K562 (cell line): ENCODE data around the gene HDAC5. TPM values are rescaled to one million over a fixed set of nuclear protein-coding genes. Genes with fewer than 3 reads are reported as not detected.

ENCODE experiments used
- CREB1 ChIP-seq, 2 experiments: sonication (generic) in 1 of 2; formaldehyde crosslinking in 1 of 2; IDR thresholded peaks; 2 replicates each; pipeline versions ENCODE4 v1.6.1 to v1.8.0; 2012 to 2022; ENCODE audit warnings: inconsistent platforms in 1 of 2, mild to moderate bottlenecking in 1 of 2, missing genetic modification reagents in 1 of 2, moderate library complexity in 1 of 2
- ELF1 ChIP-seq: fragments of 200-800 bp; sonication (Bioruptor generic); IDR thresholded peaks from 2 replicates; pipeline ENCODE4 v1.6.1; 2016; ENCODE audit warnings: missing genetic modification characterization, missing compliant biosample characterization
- FOXJ3 ChIP-seq: sonication (generic); formaldehyde crosslinking; IDR thresholded peaks from 2 replicates; pipeline ENCODE4 v1.4.0; 2020; ENCODE audit warnings: mild to moderate bottlenecking, missing genetic modification reagents
- KDM5B ChIP-seq: fragments of 200-600 bp; sonication (generic); IDR thresholded peaks from 2 replicates; pipeline ENCODE4 v1.6.1; 2012; ENCODE audit warnings: low read depth, mild to moderate bottlenecking, moderate library complexity, low read length, control low read depth, inconsistent platforms; ENCODE audit not compliant: insufficient replicate concordance
- MTA2 ChIP-seq: fragments of 450-650 bp; IDR thresholded peaks from 2 replicates; pipeline ENCODE4 v1.6.1; 2016; ENCODE audit warnings: low read depth
- PHF8 ChIP-seq: fragments of 200-600 bp; sonication (generic); IDR thresholded peaks from 2 replicates; pipeline ENCODE4 v1.6.1; 2012; ENCODE audit warnings: mixed run types, mild to moderate bottlenecking, inconsistent platforms, low read length, moderate library complexity, borderline replicate concordance
- POLR3A ChIP-seq: IDR thresholded peaks from 2 replicates; pipeline ENCODE4 v1.6.1; 2011; ENCODE audit warnings: borderline replicate concordance, mild to moderate bottlenecking, moderate library complexity; ENCODE audit not compliant: insufficient read length, insufficient read depth; ENCODE audit errors: extremely low read depth
- SETDB1 ChIP-seq: IDR thresholded peaks from one replicate; pipeline ENCODE4 v1.6.1; 2012; ENCODE audit warnings: low read length, control low read depth, inconsistent platforms
- TEAD4 ChIP-seq, 2 experiments: sonication (generic) in 1 of 2; formaldehyde crosslinking in 1 of 2; IDR thresholded peaks; 2 replicates each; pipeline versions ENCODE4 v1.6.1 to v1.8.0; 2012 to 2022; ENCODE audit warnings: borderline replicate concordance in 1 of 2, inconsistent platforms in 1 of 2, low read length in 1 of 2, mild to moderate bottlenecking in 1 of 2, missing genetic modification reagents in 1 of 2
- TSC22D4 ChIP-seq: fragments of 450-650 bp; IDR thresholded peaks from 2 replicates; pipeline ENCODE4 v1.6.1; 2016; ENCODE audit warnings: missing genetic modification characterization, missing biosample characterization, control low read depth
- ZNF589 ChIP-seq: fragments of 200-800 bp; sonication (Bioruptor generic); IDR thresholded peaks from 2 replicates; pipeline ENCODE4 v1.6.1; 2016; ENCODE audit warnings: low read depth, missing genetic modification characterization, missing compliant biosample characterization
- polyA plus RNA-seq, 8 experiments: library from polyadenylated mRNA; depleted of rRNA in 4 of 8; stranded (reverse) in 5 of 8; unstranded in 3 of 8; fragments of >200 nt; fragmentation: Nextera tagmentation in 2 of 8; fragmentation: Illumina TruSeq in 1 of 8; extraction: Ambion mirVana in 2 of 8; extraction: Trizol in 1 of 8; gene quantifications; 2 replicates each; pipeline versions ENCODE4 v1.2.1 to v1.2.3, GENCODE V29; 2011 to 2014; ENCODE audit warnings: inconsistent platforms in 1 of 8, missing spikeins in 1 of 8
- total RNA-seq, 7 experiments: library from RNA; depleted of rRNA in 6 of 7; stranded (reverse); fragments of >200 nt in 6 of 7; fragmentation: Illumina TruSeq in 2 of 7; extraction: Trizol in 2 of 7; gene quantifications; 2 replicates each; pipeline versions ENCODE4 v1.2.1 to v1.2.3, GENCODE V29; 2011 to 2021; ENCODE audit warnings: low replicate concordance in 1 of 7
- TF ChIP-seq, protein P1 (sequence below): fragments of 450-650 bp; IDR thresholded peaks from 2 replicates; pipeline ENCODE4 v1.6.1; 2017; ENCODE audit warnings: mild to moderate bottlenecking, moderate library complexity
- TF ChIP-seq, protein P2 (sequence below): sonication (generic); formaldehyde crosslinking; IDR thresholded peaks from 2 replicates; pipeline ENCODE4 v1.8.0; 2022; ENCODE audit warnings: mild to moderate bottlenecking, missing genetic modification reagents
- TF ChIP-seq, protein P3 (sequence below): fragments of 450-650 bp; IDR thresholded peaks from 2 replicates; pipeline ENCODE4 v1.6.1; 2017; ENCODE audit warnings: antibody characterized with exemption, mild to moderate bottlenecking

Gene HDAC5
- total and polyA plus RNA-seq, 9 of the 15 experiments (the other 6 are each of a cell fraction or from before 2014, with no cell fraction given) = 0.45 to 26.2 (median 16.4) TPM

DNA sequence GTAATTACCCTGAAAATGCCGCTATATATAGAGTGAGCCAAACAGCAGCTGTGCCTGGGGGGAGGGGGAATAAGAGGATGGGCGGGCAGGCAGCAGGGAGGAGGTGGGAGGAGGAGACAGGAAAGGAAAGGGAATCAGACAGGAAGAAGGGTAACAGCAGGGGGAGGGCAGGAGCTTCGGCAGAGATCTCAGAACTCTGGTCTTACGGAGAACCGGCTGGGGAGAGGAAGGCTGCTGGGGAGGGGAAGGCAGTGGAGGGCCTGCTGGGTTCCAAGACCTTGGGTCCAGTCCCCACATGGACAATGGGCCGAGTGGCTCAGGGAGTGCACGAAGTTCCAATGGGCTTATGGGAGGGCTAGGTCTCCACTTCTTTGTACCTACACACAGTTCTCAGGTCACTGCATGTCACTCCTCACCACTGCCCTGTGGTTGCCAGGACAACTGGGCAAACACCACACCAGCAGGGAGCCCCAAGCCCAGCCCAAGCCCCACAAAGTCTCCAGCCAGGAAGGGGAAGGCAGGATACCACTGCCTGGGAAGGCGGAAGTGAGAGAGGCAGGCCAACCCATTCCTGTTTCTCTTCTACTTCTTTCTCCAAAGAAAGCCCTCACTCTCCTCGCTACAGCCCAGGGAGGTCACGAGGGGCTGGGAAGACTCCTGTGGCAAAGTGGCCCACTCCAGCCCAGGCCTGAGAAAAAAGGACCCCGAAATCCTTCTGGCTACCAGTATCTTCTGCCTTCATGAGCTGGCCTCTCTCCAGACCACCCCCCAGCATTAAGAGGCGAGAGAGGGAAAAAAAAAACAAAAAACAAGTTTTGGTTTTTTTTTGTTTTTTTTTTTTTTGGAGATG is 27.6 kb downstream of the HDAC5 start (continued):
- TF ChIP-seq, protein P1, sequence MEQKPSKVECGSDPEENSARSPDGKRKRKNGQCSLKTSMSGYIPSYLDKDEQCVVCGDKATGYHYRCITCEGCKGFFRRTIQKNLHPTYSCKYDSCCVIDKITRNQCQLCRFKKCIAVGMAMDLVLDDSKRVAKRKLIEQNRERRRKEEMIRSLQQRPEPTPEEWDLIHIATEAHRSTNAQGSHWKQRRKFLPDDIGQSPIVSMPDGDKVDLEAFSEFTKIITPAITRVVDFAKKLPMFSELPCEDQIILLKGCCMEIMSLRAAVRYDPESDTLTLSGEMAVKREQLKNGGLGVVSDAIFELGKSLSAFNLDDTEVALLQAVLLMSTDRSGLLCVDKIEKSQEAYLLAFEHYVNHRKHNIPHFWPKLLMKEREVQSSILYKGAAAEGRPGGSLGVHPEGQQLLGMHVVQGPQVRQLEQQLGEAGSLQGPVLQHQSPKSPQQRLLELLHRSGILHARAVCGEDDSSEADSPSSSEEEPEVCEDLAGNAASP = no peak
- peak; percentile 86 for TF ChIP-seq ZNF589
- TF ChIP-seq POLR3A = no peak
- no peak for TF ChIP-seq TSC22D4 (tag)
- peak; percentile 69; the same call in 1 of the 2 replicates for TF ChIP-seq PHF8
- TF ChIP-seq, protein P2, sequence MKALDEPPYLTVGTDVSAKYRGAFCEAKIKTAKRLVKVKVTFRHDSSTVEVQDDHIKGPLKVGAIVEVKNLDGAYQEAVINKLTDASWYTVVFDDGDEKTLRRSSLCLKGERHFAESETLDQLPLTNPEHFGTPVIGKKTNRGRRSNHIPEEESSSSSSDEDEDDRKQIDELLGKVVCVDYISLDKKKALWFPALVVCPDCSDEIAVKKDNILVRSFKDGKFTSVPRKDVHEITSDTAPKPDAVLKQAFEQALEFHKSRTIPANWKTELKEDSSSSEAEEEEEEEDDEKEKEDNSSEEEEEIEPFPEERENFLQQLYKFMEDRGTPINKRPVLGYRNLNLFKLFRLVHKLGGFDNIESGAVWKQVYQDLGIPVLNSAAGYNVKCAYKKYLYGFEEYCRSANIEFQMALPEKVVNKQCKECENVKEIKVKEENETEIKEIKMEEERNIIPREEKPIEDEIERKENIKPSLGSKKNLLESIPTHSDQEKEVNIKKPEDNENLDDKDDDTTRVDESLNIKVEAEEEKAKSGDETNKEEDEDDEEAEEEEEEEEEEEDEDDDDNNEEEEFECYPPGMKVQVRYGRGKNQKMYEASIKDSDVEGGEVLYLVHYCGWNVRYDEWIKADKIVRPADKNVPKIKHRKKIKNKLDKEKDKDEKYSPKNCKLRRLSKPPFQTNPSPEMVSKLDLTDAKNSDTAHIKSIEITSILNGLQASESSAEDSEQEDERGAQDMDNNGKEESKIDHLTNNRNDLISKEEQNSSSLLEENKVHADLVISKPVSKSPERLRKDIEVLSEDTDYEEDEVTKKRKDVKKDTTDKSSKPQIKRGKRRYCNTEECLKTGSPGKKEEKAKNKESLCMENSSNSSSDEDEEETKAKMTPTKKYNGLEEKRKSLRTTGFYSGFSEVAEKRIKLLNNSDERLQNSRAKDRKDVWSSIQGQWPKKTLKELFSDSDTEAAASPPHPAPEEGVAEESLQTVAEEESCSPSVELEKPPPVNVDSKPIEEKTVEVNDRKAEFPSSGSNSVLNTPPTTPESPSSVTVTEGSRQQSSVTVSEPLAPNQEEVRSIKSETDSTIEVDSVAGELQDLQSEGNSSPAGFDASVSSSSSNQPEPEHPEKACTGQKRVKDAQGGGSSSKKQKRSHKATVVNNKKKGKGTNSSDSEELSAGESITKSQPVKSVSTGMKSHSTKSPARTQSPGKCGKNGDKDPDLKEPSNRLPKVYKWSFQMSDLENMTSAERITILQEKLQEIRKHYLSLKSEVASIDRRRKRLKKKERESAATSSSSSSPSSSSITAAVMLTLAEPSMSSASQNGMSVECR (CRISPR knock-in tag) = peak; percentile 58; the same call in 1 of the 2 replicates
- peak; percentile 56 for TF ChIP-seq ELF1 (tag)
- TF ChIP-seq KDM5B = peak; percentile 70
- TF ChIP-seq SETDB1 = peak; percentile 18
- no peak for TF ChIP-seq CREB1 (IDR thresholded peaks at IDR 0.05)
- TF ChIP-seq CREB1 (CRISPR knock-in tag; IDR thresholded peaks at IDR 0.05) = no peak
- TF ChIP-seq FOXJ3 (CRISPR knock-in tag) = peak; percentile 87
- TF ChIP-seq, protein P3, sequence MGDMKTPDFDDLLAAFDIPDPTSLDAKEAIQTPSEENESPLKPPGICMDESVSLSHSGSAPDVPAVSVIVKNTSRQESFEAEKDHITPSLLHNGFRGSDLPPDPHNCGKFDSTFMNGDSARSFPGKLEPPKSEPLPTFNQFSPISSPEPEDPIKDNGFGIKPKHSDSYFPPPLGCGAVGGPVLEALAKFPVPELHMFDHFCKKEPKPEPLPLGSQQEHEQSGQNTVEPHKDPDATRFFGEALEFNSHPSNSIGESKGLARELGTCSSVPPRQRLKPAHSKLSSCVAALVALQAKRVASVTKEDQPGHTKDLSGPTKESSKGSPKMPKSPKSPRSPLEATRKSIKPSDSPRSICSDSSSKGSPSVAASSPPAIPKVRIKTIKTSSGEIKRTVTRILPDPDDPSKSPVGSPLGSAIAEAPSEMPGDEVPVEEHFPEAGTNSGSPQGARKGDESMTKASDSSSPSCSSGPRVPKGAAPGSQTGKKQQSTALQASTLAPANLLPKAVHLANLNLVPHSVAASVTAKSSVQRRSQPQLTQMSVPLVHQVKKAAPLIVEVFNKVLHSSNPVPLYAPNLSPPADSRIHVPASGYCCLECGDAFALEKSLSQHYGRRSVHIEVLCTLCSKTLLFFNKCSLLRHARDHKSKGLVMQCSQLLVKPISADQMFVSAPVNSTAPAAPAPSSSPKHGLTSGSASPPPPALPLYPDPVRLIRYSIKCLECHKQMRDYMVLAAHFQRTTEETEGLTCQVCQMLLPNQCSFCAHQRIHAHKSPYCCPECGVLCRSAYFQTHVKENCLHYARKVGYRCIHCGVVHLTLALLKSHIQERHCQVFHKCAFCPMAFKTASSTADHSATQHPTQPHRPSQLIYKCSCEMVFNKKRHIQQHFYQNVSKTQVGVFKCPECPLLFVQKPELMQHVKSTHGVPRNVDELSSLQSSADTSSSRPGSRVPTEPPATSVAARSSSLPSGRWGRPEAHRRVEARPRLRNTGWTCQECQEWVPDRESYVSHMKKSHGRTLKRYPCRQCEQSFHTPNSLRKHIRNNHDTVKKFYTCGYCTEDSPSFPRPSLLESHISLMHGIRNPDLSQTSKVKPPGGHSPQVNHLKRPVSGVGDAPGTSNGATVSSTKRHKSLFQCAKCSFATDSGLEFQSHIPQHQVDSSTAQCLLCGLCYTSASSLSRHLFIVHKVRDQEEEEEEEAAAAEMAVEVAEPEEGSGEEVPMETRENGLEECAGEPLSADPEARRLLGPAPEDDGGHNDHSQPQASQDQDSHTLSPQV = peak; percentile 76
- TF ChIP-seq TEAD4 (IDR thresholded peaks at IDR 0.05; ENCODE audit: low read length) = no peak
- TF ChIP-seq TEAD4 (CRISPR knock-in tag; IDR thresholded peaks at IDR 0.05; ENCODE audit: borderline replicate concordance) = no peak
- 0 out of 2 replicates have a peak, but pooled peaks have one; percentile 26 for TF ChIP-seq MTA2
